GM23248 (cell line): ENCODE data around the gene HDAC6.

Experiments used
- EZH2 ChIP-seq: fragments of 200-600 bp; sonication (generic); IDR thresholded peaks from 2 replicates; pipeline ENCODE4 v1.6.1; 2018; ENCODE audit warnings: antibody characterized with exemption, mild to moderate bottlenecking; ENCODE audit not compliant: insufficient read depth, poor library complexity, severe bottlenecking
- EZH2phosphoT487 ChIP-seq: fragments of 200-600 bp; sonication (generic); IDR thresholded peaks from 2 replicates; pipeline ENCODE4 v1.6.1; 2018; ENCODE audit warnings: antibody characterized with exemption, moderate library complexity, mild to moderate bottlenecking, low read depth; ENCODE audit not compliant: insufficient read depth

GRCh38 chrX:48835524-48836329, 33.9 kb downstream of the HDAC6 start, which contains the start of gene PCSK1N:
- TF ChIP-seq EZH2 (no peak), EZH2phosphoT487 (no peak)
